GM23338 (cell line): ENCODE data around the gene IL22RA2. TPM values are rescaled to one million over a fixed set of nuclear protein-coding genes. Genes with fewer than 3 reads are reported as not detected.

Experiments
- ATAC-seq: fragments of 200-7000 bp; cut with Tn5 transposase; 3 replicates; pipeline ENCODE4 v1.9.1; 2020
- DNase-seq: peaks from one replicate; pipeline ENCODE4 v3.0.0-alpha.2; 2015; ENCODE audit warnings: low spot score
- H2AFZ ChIP-seq: fragments of 200-600 bp; sonication (generic); 2 replicates; pipeline ENCODE4 v1.8.0; 2016; ENCODE audit warnings: antibody characterized with exemption, mild to moderate bottlenecking, moderate library complexity
- H3F3A ChIP-seq: fragments of 200-600 bp; sonication (generic); replicated peaks from 2 replicates; pipeline ENCODE4 v1.8.0; 2017; ENCODE audit warnings: antibody characterized with exemption, mixed run types, low read depth
- H3K27ac ChIP-seq: fragments of 200-600 bp; sonication (generic); 2 replicates; pipeline ENCODE4 v1.6.1; 2016; ENCODE audit warnings: low read depth
- H3K27me3 ChIP-seq: fragments of 200-600 bp; sonication (generic); 2 replicates; pipeline ENCODE4 v1.8.0; 2016; ENCODE audit warnings: mild to moderate bottlenecking, mixed run types, moderate library complexity; ENCODE audit not compliant: insufficient read depth
- H3K36me3 ChIP-seq: fragments of 200-600 bp; sonication (generic); 2 replicates; pipeline ENCODE4 v1.8.0; 2016; ENCODE audit warnings: mild to moderate bottlenecking; ENCODE audit not compliant: insufficient read depth
- H3K4me1 ChIP-seq: fragments of 200-600 bp; sonication (generic); 2 replicates; pipeline ENCODE4 v1.8.0; 2016; ENCODE audit warnings: mild to moderate bottlenecking, moderate library complexity; ENCODE audit not compliant: insufficient read depth
- H3K4me2 ChIP-seq: fragments of 200-600 bp; sonication (generic); 2 replicates; pipeline ENCODE4 v1.7.1; 2017; ENCODE audit warnings: mixed run types
- H3K4me3 ChIP-seq: fragments of 200-600 bp; sonication (generic); 2 replicates; pipeline ENCODE4 v1.6.1; 2016; ENCODE audit warnings: mixed run types
- H3K79me2 ChIP-seq: fragments of 200-600 bp; sonication (generic); replicated peaks from 2 replicates; pipeline ENCODE4 v1.8.0; 2017; ENCODE audit warnings: mild to moderate bottlenecking; ENCODE audit not compliant: insufficient read depth
- H3K9me2 ChIP-seq: fragments of 200-600 bp; sonication (generic); 2 replicates; pipeline ENCODE4 v1.8.0; 2017; ENCODE audit not compliant: insufficient read depth
- H4K20me1 ChIP-seq: fragments of 200-600 bp; sonication (generic); replicated peaks from 2 replicates; pipeline ENCODE4 v1.8.0; 2017; ENCODE audit warnings: mild to moderate bottlenecking; ENCODE audit not compliant: insufficient read depth
- H3K27ac Mint-ChIP-seq: 2 replicates; pipeline ENCODE4 v1.8.0; 2020; ENCODE audit warnings: inconsistent platforms, mild to moderate bottlenecking, moderate library complexity, mixed read lengths
- H3K27me3 Mint-ChIP-seq: 3 replicates; pipeline ENCODE4 v1.8.0; 2022; ENCODE audit warnings: low read depth, mild to moderate bottlenecking, moderate library complexity, mixed read lengths, inconsistent platforms; ENCODE audit not compliant: insufficient read depth, poor library complexity
- H3K36me3 Mint-ChIP-seq: 3 replicates; pipeline ENCODE4 v1.8.0; 2021; ENCODE audit warnings: low read depth, mild to moderate bottlenecking, inconsistent platforms, moderate library complexity, mixed read lengths
- H3K4me1 Mint-ChIP-seq: 3 replicates; pipeline ENCODE4 v1.8.0; 2020; ENCODE audit warnings: mild to moderate bottlenecking, inconsistent platforms, mixed read lengths
- H3K4me3 Mint-ChIP-seq: 3 replicates; pipeline ENCODE4 v1.8.0; 2021; ENCODE audit warnings: moderate library complexity, mild to moderate bottlenecking, inconsistent platforms, mixed read lengths
- H3K9me3 Mint-ChIP-seq: 3 replicates; pipeline ENCODE4 v1.8.0; 2020; ENCODE audit warnings: moderate library complexity, mild to moderate bottlenecking, inconsistent platforms, mixed read lengths
- CREB1 ChIP-seq: fragments of 250-450 bp; sonication (Bioruptor Pico); IDR thresholded peaks from 2 replicates; pipeline ENCODE4 v1.5.0; 2020; ENCODE audit warnings: low read depth, mild to moderate bottlenecking, moderate library complexity
- CTCF ChIP-seq, 2 experiments: fragments of 200-600 bp in 1 of 2; sonication (generic) in 1 of 2; conservative IDR thresholded peaks; 2 replicates each; pipeline versions ENCODE4 v1.5.1 to v1.6.1; 2016 to 2017; ENCODE audit warnings: antibody characterized with exemption in 2 of 2, low read depth in 2 of 2, mild to moderate bottlenecking in 2 of 2, moderate library complexity in 1 of 2
- ETS1 ChIP-seq: IDR thresholded peaks from 2 replicates; pipeline ENCODE4 v1.6.1; 2016; ENCODE audit warnings: antibody characterized with exemption
- EZH2 ChIP-seq: fragments of 200-600 bp; sonication (generic); IDR thresholded peaks from one replicate; pipeline ENCODE4 v1.8.0; 2017; ENCODE audit warnings: antibody characterized with exemption, mild to moderate bottlenecking, low read depth; ENCODE audit not compliant: unreplicated experiment
- EZH2phosphoT487 ChIP-seq: fragments of 200-600 bp; sonication (generic); IDR thresholded peaks from one replicate; pipeline ENCODE4 v1.8.1; 2018; ENCODE audit warnings: antibody characterized with exemption; ENCODE audit not compliant: unreplicated experiment
- JUNB ChIP-seq: IDR thresholded peaks from one replicate; pipeline ENCODE4 v1.6.1; 2016; ENCODE audit warnings: antibody characterized with exemption; ENCODE audit not compliant: unreplicated experiment
- NANOG ChIP-seq: IDR thresholded peaks from 2 replicates; pipeline ENCODE4 v1.6.1; 2016; ENCODE audit warnings: antibody characterized with exemption, borderline replicate concordance
- POLR2AphosphoS5 ChIP-seq: IDR thresholded peaks from 2 replicates; pipeline ENCODE4 v1.6.1; 2016; ENCODE audit warnings: antibody characterized with exemption, low read depth
- REST ChIP-seq: IDR thresholded peaks from one replicate; pipeline ENCODE4 v1.6.1; 2018; ENCODE audit warnings: antibody characterized with exemption; ENCODE audit not compliant: unreplicated experiment
- STAT1 ChIP-seq: IDR thresholded peaks from one replicate; pipeline ENCODE4 v1.6.1; 2016; ENCODE audit warnings: antibody characterized with exemption; ENCODE audit not compliant: unreplicated experiment
- ZNF114 ChIP-seq: fragments of 250-450 bp; sonication (Bioruptor Pico); IDR thresholded peaks from 2 replicates; pipeline ENCODE4 v1.5.0; 2020; ENCODE audit warnings: mild to moderate bottlenecking, moderate library complexity
- ZNF331 ChIP-seq: fragments of 250-450 bp; sonication (Bioruptor Pico); IDR thresholded peaks from 2 replicates; pipeline ENCODE4 v1.5.0; 2020; ENCODE audit warnings: low read depth, mild to moderate bottlenecking, moderate library complexity
- ZNF462 ChIP-seq: fragments of 250-450 bp; sonication (Bioruptor Pico); IDR thresholded peaks from 2 replicates; pipeline ENCODE4 v1.5.0; 2020; ENCODE audit warnings: mild to moderate bottlenecking, moderate library complexity
- polyA plus RNA-seq: library from polyadenylated mRNA; unstranded; fragments of >200 nt; fragmentation: Nextera tagmentation; extraction: Ambion mirVana; gene quantifications from 2 replicates; pipeline ENCODE4 v1.2.1, GENCODE V29; 2016
- total RNA-seq: library from RNA; depleted of rRNA; stranded (reverse); fragments of >200 nt; shearing (Covaris generic); gene quantifications from 2 replicates; pipeline ENCODE4 v1.2.3, GENCODE V29; 2014

IL22RA2 gene
- total and polyA plus RNA-seq, 2 experiments from 2014 or later, result not detected

- Histone ChIP-seq H4K20me1 (0 out of 2 replicates have a peak, but pooled peaks cover 11% of the 10 kb centered on the region), H3F3A (no peaks in the 10 kb centered on the region), H3K27ac (no peak overlapping the region), H3K4me1 (no peaks in the 10 kb centered on the region), H3K4me3 (no peak overlapping the region), H3K36me3 (0 out of 2 replicates have a peak, but pooled peaks cover 3% of the 10 kb centered on the region), H3K27me3 (no peaks in the 10 kb centered on the region), H3K9me2 (no peaks in the 10 kb centered on the region), H3K4me2 (no peak overlapping the region), H3K79me2 (peaks cover 95% of the 10 kb centered on the region), H2AFZ (no peak overlapping the region)
- peaks cover 3% of the 10 kb centered on the region; the same call in 1 of the 3 replicates for H3K4me1 Mint-ChIP-seq
- peaks cover 64% of the 10 kb centered on the region for H3K36me3 Mint-ChIP-seq
- H3K27ac Mint-ChIP-seq, result no peak overlapping the region
- no peak overlapping the region for H3K4me3 Mint-ChIP-seq
- peaks cover 52% of the 10 kb centered on the region for H3K9me3 Mint-ChIP-seq
- DNase-seq, result no peak
- ATAC-seq, result no peak
- H3K27me3 Mint-ChIP-seq, result no peaks in the 10 kb centered on the region
- TF ChIP-seq CREB1, result no peak
- no peak for TF ChIP-seq ETS1
- no peak for TF ChIP-seq ZNF331
- TF ChIP-seq ZNF462 (CRISPR knock-in tag), result no peak
- no peak for TF ChIP-seq CTCF (conservative IDR thresholded peaks at IDR 0.05; ENCODE audit: low read depth in 2 of 2)
- TF ChIP-seq EZH2, result no peak
- TF ChIP-seq ZNF114 (CRISPR knock-in tag), result no peak
- TF ChIP-seq POLR2AphosphoS5, result no peak
- TF ChIP-seq JUNB, result no peak
- TF ChIP-seq STAT1, result no peak
- no peak for TF ChIP-seq EZH2phosphoT487
- TF ChIP-seq NANOG, result no peak
- no peak for TF ChIP-seq REST
Observed at GRCh38 chr6:137211910-137212309, 38.5 kb upstream of the IL22RA2 start.
